Spleen (tissue), 11 donors: ENCODE results near the gene SCAMP5. TPM values are rescaled to one million over a fixed set of nuclear protein-coding genes. Genes with fewer than 3 reads are reported as not detected.

Source experiments
- DNase-seq: peaks from one replicate; pipeline ENCODE4 v3.0.0-alpha.2; 2020
- H3K27ac ChIP-seq, 8 donors: fragments of 200-600 bp; sonication (generic) in 7 of 8; 1 replicate in 4 of 8; 2 replicates in 4 of 8; pipeline versions ENCODE4 v1.5.0 to v1.8.0; 2016 to 2021; ENCODE audit warnings: inconsistent platforms in 4 of 8, mild to moderate bottlenecking in 4 of 8, moderate library complexity in 1 of 8
- H3K27me3 ChIP-seq, 7 donors: fragments of 200-600 bp; sonication (generic) in 6 of 7; replicated peaks in 1 of 7; 1 replicate in 4 of 7; 2 replicates in 3 of 7; pipeline versions ENCODE4 v1.5.0 to v1.8.0; 2016 to 2021; ENCODE audit warnings: inconsistent platforms in 3 of 7, mild to moderate bottlenecking in 1 of 7
- H3K36me3 ChIP-seq, 6 donors: fragments of 200-600 bp; sonication (generic) in 5 of 6; 1 replicate in 4 of 6; 2 replicates in 2 of 6; pipeline versions ENCODE4 v1.5.0 to v1.8.0; 2016 to 2021; ENCODE audit warnings: inconsistent platforms in 2 of 6
- H3K4me1 ChIP-seq, 6 donors: fragments of 200-600 bp; sonication (generic) in 5 of 6; 1 replicate in 3 of 6; 2 replicates in 3 of 6; pipeline versions ENCODE4 v1.5.0 to v1.8.0; 2016 to 2021; ENCODE audit warnings: inconsistent platforms in 3 of 6
- H3K4me3 ChIP-seq, 8 donors: fragments of 200-600 bp; sonication (generic) in 7 of 8; 1 replicate in 4 of 8; 2 replicates in 4 of 8; pipeline versions ENCODE4 v1.5.0 to v1.8.0; 2016 to 2021; ENCODE audit warnings: inconsistent platforms in 4 of 8, mild to moderate bottlenecking in 4 of 8, moderate library complexity in 2 of 8
- H3K9me3 ChIP-seq, 8 donors: fragments of 200-600 bp; sonication (generic) in 7 of 8; 1 replicate in 4 of 8; 2 replicates in 4 of 8; pipeline versions ENCODE4 v1.5.0 to v1.8.0; 2016 to 2021; ENCODE audit warnings: inconsistent platforms in 4 of 8
- POLR2A ChIP-seq, 3 donors: fragments of 450-650 bp; IDR thresholded peaks; one replicate each; pipeline ENCODE4 v1.5.1; 2017; ENCODE audit warnings: antibody characterized with exemption in 3 of 3, mild to moderate bottlenecking in 1 of 3
- POLR2AphosphoS5 ChIP-seq, 3 donors: sonication (generic); formaldehyde crosslinking; IDR thresholded peaks; one replicate each; pipeline ENCODE4 v1.5.1; 2017; ENCODE audit warnings: antibody characterized with exemption in 3 of 3
- WGBS, 5 donors: extraction: QIAGEN DNeasy Blood & Tissue Kit in 3 of 5; methylation state at CpG; one replicate each; pipeline versions ENCODE4 v1.1.5 to v1.1.7; 2013 to 2018; 5-methylcytosine and 5-hydroxymethylcytosine counted together
- intact Hi-C: fragments of 100-400 bp; cut with DNase I; formaldehyde crosslinking; loops from one replicate; pipeline ENCODE4 v1.15.0; 2023; ENCODE audit warnings: low total_unique reads
- polyA plus RNA-seq, 3 donors: library from polyadenylated mRNA; stranded (reverse); fragments of 200-250 nt; gene quantifications; one replicate each; pipeline ENCODE4 v1.2.1, GENCODE V29; 2013
- total RNA-seq, 7 donors: library from RNA; depleted of rRNA in 3 of 7; stranded (reverse); fragments of >200 nt in 3 of 7; fragmentation: NEBNext Ultra II Directional in 4 of 7; extraction: Animal tissue kit (Norgen Biotek cat#: 25700) in 4 of 7; gene quantifications; one replicate each; pipeline versions ENCODE4 v1.1.0 to v1.2.1, GENCODE V29; 2016 to 2021
- TF ChIP-seq, protein P1 (sequence below), 11 experiments: fragments of 200-600 bp in 7 of 11; fragments of 450-650 bp in 4 of 11; sonication (generic) in 4 of 11; IDR thresholded peaks in 8 of 11; conservative IDR thresholded peaks in 3 of 11; 1 replicate in 7 of 11; 2 replicates in 4 of 11; pipeline versions ENCODE4 v1.4.0 to v1.8.0; 2016 to 2021; ENCODE audit warnings: antibody characterized with exemption in 11 of 11, inconsistent platforms in 4 of 11, mild to moderate bottlenecking in 1 of 11
- donor health status: healthy with polysubstance abuse.
- donor health status: DM: no; HTN: no; CAD: no; lungs with moderate emphysema.
- donor health status: DM: no; HTN: no; CAD: no.
- donor health status: Bipolar disorder and iron deficiency.
- donor health status: healthy.
- donor health status: DM: no; HTN: no; CAD: no.
- donor health status: DM: yes; HTN: yes; CAD: no.

SCAMP5 gene
- total and polyA plus RNA-seq, 10 donors, result 1.8 to 20.0 (median 8.0) TPM

- Histone ChIP-seq H3K27me3 (peaks cover 0 to 97% (median 4%) of the 10 kb centered on the region in 7 donors), H3K4me3 (no peak overlapping the region), H3K9me3 (no peaks in the 10 kb centered on the region), H3K4me1 (peaks cover 0 to 13% (median 8%) of the 10 kb centered on the region in 6 donors), H3K36me3 (no peaks in the 10 kb centered on the region), H3K27ac (no peak overlapping the region)
- no peak for DNase-seq
- 84 to 92% (median 87%) methylated on average over 6 of the region's 6 CpGs for WGBS, 5 donors
- intact Hi-C loops, result no loop called here
- TF ChIP-seq, protein P1, sequence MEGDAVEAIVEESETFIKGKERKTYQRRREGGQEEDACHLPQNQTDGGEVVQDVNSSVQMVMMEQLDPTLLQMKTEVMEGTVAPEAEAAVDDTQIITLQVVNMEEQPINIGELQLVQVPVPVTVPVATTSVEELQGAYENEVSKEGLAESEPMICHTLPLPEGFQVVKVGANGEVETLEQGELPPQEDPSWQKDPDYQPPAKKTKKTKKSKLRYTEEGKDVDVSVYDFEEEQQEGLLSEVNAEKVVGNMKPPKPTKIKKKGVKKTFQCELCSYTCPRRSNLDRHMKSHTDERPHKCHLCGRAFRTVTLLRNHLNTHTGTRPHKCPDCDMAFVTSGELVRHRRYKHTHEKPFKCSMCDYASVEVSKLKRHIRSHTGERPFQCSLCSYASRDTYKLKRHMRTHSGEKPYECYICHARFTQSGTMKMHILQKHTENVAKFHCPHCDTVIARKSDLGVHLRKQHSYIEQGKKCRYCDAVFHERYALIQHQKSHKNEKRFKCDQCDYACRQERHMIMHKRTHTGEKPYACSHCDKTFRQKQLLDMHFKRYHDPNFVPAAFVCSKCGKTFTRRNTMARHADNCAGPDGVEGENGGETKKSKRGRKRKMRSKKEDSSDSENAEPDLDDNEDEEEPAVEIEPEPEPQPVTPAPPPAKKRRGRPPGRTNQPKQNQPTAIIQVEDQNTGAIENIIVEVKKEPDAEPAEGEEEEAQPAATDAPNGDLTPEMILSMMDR (IDR thresholded peaks at IDR 0.05 in 8 of 11, conservative IDR thresholded peaks at IDR 0.05 in 3 of 11), result no peak
- TF ChIP-seq POLR2A (IDR thresholded peaks at IDR 0.05), result no peak
Measured at GRCh38 chr15:75001310-75001709, 5.9 kb downstream of the SCAMP5 start.

DNA sequence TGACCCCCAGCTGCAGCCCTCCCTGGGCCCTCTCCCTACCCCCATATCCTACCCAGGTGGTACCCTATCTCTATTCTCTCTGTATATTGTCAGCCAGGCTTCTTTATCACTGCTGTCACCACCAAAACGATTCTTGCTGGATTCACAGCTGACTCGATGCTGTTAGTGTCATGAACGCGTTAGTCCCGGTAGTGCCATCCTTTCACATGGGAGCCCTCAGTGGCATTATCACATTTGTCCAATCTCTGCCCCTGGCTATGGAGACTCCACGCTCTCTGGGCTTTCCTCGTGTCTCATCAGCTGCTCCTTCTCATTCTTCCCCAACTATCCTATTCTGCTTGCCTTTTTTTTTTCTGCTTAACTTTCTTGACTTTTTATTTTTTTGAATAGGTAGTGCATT is 7.0 kb downstream of the SCAMP5 start:
- Histone ChIP-seq H3K4me1 (peaks cover 0 to 8% (median 1%) of the 10 kb centered on the region in 6 donors), H3K27ac (no peak overlapping the region), H3K9me3 (no peaks in the 10 kb centered on the region), H3K36me3 (no peaks in the 10 kb centered on the region), H3K27me3 (peaks cover 0 to 95% (median 0%) of the 10 kb centered on the region in 7 donors), H3K4me3 (no peak overlapping the region)
- no peak for TF ChIP-seq POLR2AphosphoS5 (IDR thresholded peaks at IDR 0.05)
- no peak for TF ChIP-seq POLR2A (IDR thresholded peaks at IDR 0.05)
- TF ChIP-seq, protein P1 (IDR thresholded peaks at IDR 0.05 in 8 of 11, conservative IDR thresholded peaks at IDR 0.05 in 3 of 11), result no peak
- DNase-seq, result no peak
- intact Hi-C loops, result no loop called here
- WGBS, 5 donors, result 69 to 86% (median 73%) methylated on average over 7 of the region's 7 CpGs

GRCh38 chr15:75007216-75007615 is 11.9 kb downstream of the SCAMP5 start:
- Histone ChIP-seq H3K36me3 (no peaks in the 10 kb centered on the region), H3K4me3 (no peak overlapping the region), H3K4me1 (peaks cover 0 to 42% (median 22%) of the 10 kb centered on the region in 6 donors), H3K27me3 (peaks cover 0 to 65% (median 0%) of the 10 kb centered on the region in 7 donors), H3K9me3 (no peaks in the 10 kb centered on the region), H3K27ac (peak overlapping the region in 4 of 8 donors; percentile 62 to 75 (median 69))
- intact Hi-C loops, result no loop called here
- no peak for DNase-seq
- WGBS, 5 donors, result 66 to 84% (median 75%) methylated on average over 13 of the region's 13 CpGs
- TF ChIP-seq POLR2A (IDR thresholded peaks at IDR 0.05), result no peak
- TF ChIP-seq, protein P1 (IDR thresholded peaks at IDR 0.05 in 8 of 11, conservative IDR thresholded peaks at IDR 0.05 in 3 of 11), result no peak
- no peak for TF ChIP-seq POLR2AphosphoS5 (IDR thresholded peaks at IDR 0.05)

- H3K36me3 ChIP-seq, result no peaks in the 10 kb centered on the region
- H3K27me3 ChIP-seq, result peaks cover 0 to 65% (median 0%) of the 10 kb centered on the region in 7 donors
- peak overlapping the region in 1 of 8 donors; percentile 32 for H3K4me3 ChIP-seq
- DNase-seq, result no peak
- intact Hi-C loops, result no loop called here
- H3K9me3 ChIP-seq, result no peaks in the 10 kb centered on the region
- no peak for TF ChIP-seq POLR2AphosphoS5 (IDR thresholded peaks at IDR 0.05)
- peaks cover 0 to 42% (median 22%) of the 10 kb centered on the region in 6 donors for H3K4me1 ChIP-seq
- H3K27ac ChIP-seq, result peak overlapping the region in 6 of 8 donors; percentile 41 to 75 (median 64)
- WGBS, 5 donors, result 22 to 47% (median 35%) methylated on average over 5 of the region's 5 CpGs
Measured at GRCh38 chr15:75008221-75008625, 12.9 kb downstream of the SCAMP5 start.
